Gastrocnemius medialis (tissue), 4 donors: ENCODE data around the gene WWP2.

Experiments
- CTCF ChIP-seq, 5 experiments: fragments of 450-650 bp in 3 of 5; fragments of 200-600 bp in 2 of 5; sonication (generic) in 2 of 5; IDR thresholded peaks in 4 of 5; conservative IDR thresholded peaks in 1 of 5; 1 replicate in 4 of 5; 2 replicates in 1 of 5; pipeline ENCODE4 v1.5.1; 2016 to 2019; ENCODE audit warnings: antibody characterized with exemption in 5 of 5, mild to moderate bottlenecking in 3 of 5, moderate library complexity in 3 of 5
- POLR2A ChIP-seq, 2 donors: fragments of 450-650 bp; IDR thresholded peaks; one replicate each; pipeline ENCODE4 v1.6.1; 2017; ENCODE audit warnings: antibody characterized with exemption in 2 of 2, mild to moderate bottlenecking in 2 of 2, moderate library complexity in 2 of 2

- TF ChIP-seq CTCF (IDR thresholded peaks at IDR 0.05 in 4 of 5, conservative IDR thresholded peaks at IDR 0.05 in 1 of 5) (no peak), POLR2A (IDR thresholded peaks at IDR 0.05) (no peak)
Observed at GRCh38 chr16:69804297-69804696, 42.2 kb downstream of the WWP2 start.
